Measurements from ENCODE around the gene MT1A. TPM values are rescaled to one million over a fixed set of nuclear protein-coding genes. Genes with fewer than 3 reads are reported as not detected.

The MT1A gene
- total RNA-seq, 2 experiments from 2014 or later: not detected

GRCh38 chr16:56600398-56600999 is 38.0 kb upstream of the MT1A start:
- intact Hi-C loops (cut with DNase I, micrococcal nuclease): no loop called here
- H3K4me3 ChIP-seq (ENCODE audit: low read length): no peak overlapping the region
- POLR2A ChIA-PET: interaction anchor here (1.3 to 1.4 kb wide), 2 partner anchors 10 to 87 kb away, joined by 3 to 5 read pairs; no protein-coding TSS in a partner anchor
- H3K27ac ChIP-seq (ENCODE audit: low read depth in 1 of 2, low read length in 2 of 2): no peak overlapping the region
- no peak overlapping the region for H3K4me3 Mint-ChIP-seq
- TF ChIP-seq CTCF (IDR thresholded peaks at IDR 0.05): no peak
- no peaks in the 10 kb centered on the region for H3K36me3 ChIP-seq (ENCODE audit: insufficient read depth, low read length)
- CTCF ChIA-PET: interaction anchor here (0.7 to 0.9 kb wide), 2 partner anchors 87 to 102 kb away, joined by 4 read pairs; no protein-coding TSS in a partner anchor
- H3K4me1 ChIP-seq (ENCODE audit: insufficient read depth, low read length): no peaks in the 10 kb centered on the region
- no peaks in the 10 kb centered on the region for H3K27me3 Mint-ChIP-seq
- H3K27ac Mint-ChIP-seq: no peak overlapping the region
- no peaks in the 10 kb centered on the region for H3K9me3 ChIP-seq (ENCODE audit: control insufficient read depth in 1 of 2, insufficient read depth in 1 of 2, low read length in 2 of 2)
- peak in 5 of 14 experiments; percentile 28 to 68 (median 53) for DNase-seq
- peak; percentile 46 for ATAC-seq (ENCODE audit: poor library complexity)
- no peaks in the 10 kb centered on the region for H3K36me3 Mint-ChIP-seq (ENCODE audit: low read depth)
- peaks cover 0 to 7% of the 10 kb centered on the region in 2 experiments for H3K27me3 ChIP-seq (ENCODE audit: control insufficient read depth in 1 of 2, insufficient read depth in 2 of 2, low read length in 2 of 2)
- H3K9me3 Mint-ChIP-seq: no peaks in the 10 kb centered on the region
- H3K4me1 Mint-ChIP-seq (ENCODE audit: low read depth): no peaks in the 10 kb centered on the region

- no peaks in the 10 kb centered on the region for H3K4me1 ChIP-seq (ENCODE audit: insufficient read depth, low read length)
- Mint-ChIP-seq H3K27me3 (no peaks in the 10 kb centered on the region), H3K36me3 (ENCODE audit: low read depth) (no peaks in the 10 kb centered on the region), H3K4me3 (no peak overlapping the region), H3K9me3 (no peaks in the 10 kb centered on the region), H3K27ac (no peak overlapping the region), H3K4me1 (ENCODE audit: low read depth) (peaks cover 6% of the 10 kb centered on the region)
- DNase-seq: no peak
- H3K36me3 ChIP-seq (ENCODE audit: insufficient read depth, low read length): no peaks in the 10 kb centered on the region
- peaks cover 0 to 7% of the 10 kb centered on the region in 2 experiments for H3K27me3 ChIP-seq (ENCODE audit: control insufficient read depth in 1 of 2, insufficient read depth in 2 of 2, low read length in 2 of 2)
- H3K9me3 ChIP-seq (ENCODE audit: control insufficient read depth in 1 of 2, insufficient read depth in 1 of 2, low read length in 2 of 2): no peaks in the 10 kb centered on the region
- no peak for ATAC-seq (ENCODE audit: poor library complexity)
- POLR2A ChIA-PET: interaction anchor here (1.3 to 1.4 kb wide), 2 partner anchors 9 to 88 kb away, joined by 3 to 5 read pairs; no protein-coding TSS in a partner anchor
- intact Hi-C loops (cut with DNase I, micrococcal nuclease): no loop called here
- CTCF ChIA-PET: interaction anchor here (0.8 kb wide), 1 partner anchor 101 kb away, joined by 3 read pairs; no protein-coding TSS in a partner anchor
- no peak overlapping the region for H3K27ac ChIP-seq (ENCODE audit: low read depth in 1 of 2, low read length in 2 of 2)
- no peak for TF ChIP-seq CTCF (IDR thresholded peaks at IDR 0.05)
- no peak overlapping the region for H3K4me3 ChIP-seq (ENCODE audit: low read length)
Measured at GRCh38 chr16:56601325-56601724, 37.1 kb upstream of the MT1A start.

GRCh38 chr16:56603589-56603988 is 34.9 kb upstream of the MT1A start:
- Mint-ChIP-seq H3K36me3 (ENCODE audit: low read depth) (no peaks in the 10 kb centered on the region), H3K4me3 (peak overlapping the region; percentile 4), H3K9me3 (no peaks in the 10 kb centered on the region), H3K4me1 (ENCODE audit: low read depth) (peaks cover 27% of the 10 kb centered on the region), H3K27me3 (no peaks in the 10 kb centered on the region), H3K27ac (peak overlapping the region; percentile 48)
- no peak for ATAC-seq (ENCODE audit: poor library complexity)
- ChIA-PET CTCF (interaction anchor here (1.5 to 3.1 kb wide), 2 partner anchors 40 to 98 kb away, joined by 6 to 13 read pairs; no protein-coding TSS in a partner anchor), POLR2A (interaction anchor here (0.6 to 1.9 kb wide), 2 partner anchors 86 to 98 kb away, joined by 3 to 9 read pairs; no protein-coding TSS in a partner anchor)
- Histone ChIP-seq H3K27ac (ENCODE audit: low read depth in 1 of 2, low read length in 2 of 2) (no peak overlapping the region), H3K9me3 (ENCODE audit: control insufficient read depth in 1 of 2, insufficient read depth in 1 of 2, low read length in 2 of 2) (no peaks in the 10 kb centered on the region), H3K36me3 (ENCODE audit: insufficient read depth, low read length) (no peaks in the 10 kb centered on the region), H3K27me3 (ENCODE audit: control insufficient read depth in 1 of 2, insufficient read depth in 2 of 2, low read length in 2 of 2) (peaks cover 0 to 7% of the 10 kb centered on the region in 2 experiments), H3K4me3 (ENCODE audit: low read length) (no peak overlapping the region), H3K4me1 (ENCODE audit: insufficient read depth, low read length) (peaks cover 19% of the 10 kb centered on the region)
- intact Hi-C loops (cut with DNase I, micrococcal nuclease): loop anchor here (1.0 kb wide), 2 partner anchors 40 to 99 kb away; no protein-coding TSS in a partner anchor
- DNase-seq: peak in 4 of 14 experiments; percentile 21 to 63 (median 46)
- peak; percentile 22 for TF ChIP-seq CTCF (IDR thresholded peaks at IDR 0.05)
